Measurements from ENCODE around the gene KCNAB1.

The KCNAB1 gene

GRCh38 chr3:156551746-156552145 lies 431.4 kb downstream of the KCNAB1 start:
- Histone ChIP-seq H3K36me3 (ENCODE audit: control insufficient read depth, insufficient read depth, low read length) (no peaks in the 10 kb centered on the region), H3K27ac (peak overlapping the region; percentile 16), H2AFZ (no peak overlapping the region), H3K9ac (no peak overlapping the region), H3K4me2 (ENCODE audit: low read length) (peak overlapping the region; percentile 55), H3K4me3 (ENCODE audit: low read depth, low read length) (no peak overlapping the region), H3K4me1 (peaks cover 27% of the 10 kb centered on the region), H3K79me2 (peaks cover 16% of the 10 kb centered on the region), H3K27me3 (ENCODE audit: control insufficient read depth, insufficient read depth, low read length) (no peaks in the 10 kb centered on the region), H3K9me3 (ENCODE audit: control insufficient read depth, low read length) (no peaks in the 10 kb centered on the region)
- TF ChIP-seq CTCF (IDR thresholded peaks at IDR 0.05), result no peak

- H3K4me2 ChIP-seq (ENCODE audit: low read length), result no peak overlapping the region
- H3K36me3 ChIP-seq (ENCODE audit: control insufficient read depth, insufficient read depth, low read length), result no peaks in the 10 kb centered on the region
- H3K79me2 ChIP-seq, result peaks cover 16% of the 10 kb centered on the region
- TF ChIP-seq CTCF (IDR thresholded peaks at IDR 0.05), result no peak
- no peak overlapping the region for H3K27ac ChIP-seq
- H3K27me3 ChIP-seq (ENCODE audit: control insufficient read depth, insufficient read depth, low read length), result no peaks in the 10 kb centered on the region
- H2AFZ ChIP-seq, result no peak overlapping the region
- H3K9ac ChIP-seq, result no peak overlapping the region
- peaks cover 21% of the 10 kb centered on the region for H3K4me1 ChIP-seq
- H3K4me3 ChIP-seq (ENCODE audit: low read depth, low read length), result peak overlapping the region; percentile 97
- H3K9me3 ChIP-seq (ENCODE audit: control insufficient read depth, low read length), result no peaks in the 10 kb centered on the region
These were observed 432.6 kb downstream of the KCNAB1 start for GRCh38 chr3:156552973-156553372.

- H3K27ac ChIP-seq, result no peak overlapping the region
- H2AFZ ChIP-seq, result no peak overlapping the region
- peak overlapping the region; percentile 97 for H3K4me3 ChIP-seq (ENCODE audit: low read depth, low read length)
- TF ChIP-seq CTCF (IDR thresholded peaks at IDR 0.05), result no peak
- no peak overlapping the region for H3K9ac ChIP-seq
- H3K79me2 ChIP-seq, result peaks cover 16% of the 10 kb centered on the region
- peaks cover 26% of the 10 kb centered on the region for H3K4me1 ChIP-seq
- H3K27me3 ChIP-seq (ENCODE audit: control insufficient read depth, insufficient read depth, low read length), result no peaks in the 10 kb centered on the region
- no peaks in the 10 kb centered on the region for H3K36me3 ChIP-seq (ENCODE audit: control insufficient read depth, insufficient read depth, low read length)
- peak overlapping the region; percentile 85 for H3K4me2 ChIP-seq (ENCODE audit: low read length)
- no peaks in the 10 kb centered on the region for H3K9me3 ChIP-seq (ENCODE audit: control insufficient read depth, low read length)
These were observed 433.5 kb downstream of the KCNAB1 start for GRCh38 chr3:156553705-156554356.

- no peaks in the 10 kb centered on the region for H3K9me3 ChIP-seq (ENCODE audit: control insufficient read depth, low read length)
- peak overlapping the region; percentile 85 for H3K4me2 ChIP-seq (ENCODE audit: low read length)
- peaks cover 26% of the 10 kb centered on the region for H3K4me1 ChIP-seq
- H3K4me3 ChIP-seq (ENCODE audit: low read depth, low read length), result peak overlapping the region; percentile 97
- no peak for TF ChIP-seq CTCF (IDR thresholded peaks at IDR 0.05)
- peaks cover 16% of the 10 kb centered on the region for H3K79me2 ChIP-seq
- H2AFZ ChIP-seq, result peak overlapping the region; percentile 93
- H3K27ac ChIP-seq, result peak overlapping the region; percentile 84
- peak overlapping the region; percentile 58 for H3K9ac ChIP-seq
- H3K36me3 ChIP-seq (ENCODE audit: control insufficient read depth, insufficient read depth, low read length), result no peaks in the 10 kb centered on the region
- H3K27me3 ChIP-seq (ENCODE audit: control insufficient read depth, insufficient read depth, low read length), result no peaks in the 10 kb centered on the region
These were observed 434.1 kb downstream of the KCNAB1 start for GRCh38 chr3:156554515-156554841.
